Measurements from ENCODE around the gene A1CF.

Gene A1CF

GRCh38 chr10:50809596-50809995 is 75.8 kb downstream of the A1CF start:
- H3K4me3 ChIP-seq (ENCODE audit: low read depth, low read length), result no peak overlapping the region
- no peak for DNase-seq (ENCODE audit: low read depth)
- no peak for TF ChIP-seq CTCF (IDR thresholded peaks at IDR 0.05; ENCODE audit: low read depth, low read length, missing control alignments)

- no peak for TF ChIP-seq CTCF (IDR thresholded peaks at IDR 0.05; ENCODE audit: low read depth, low read length, missing control alignments)
- no peak overlapping the region for H3K4me3 ChIP-seq (ENCODE audit: low read depth, low read length)
- DNase-seq (ENCODE audit: low read depth), result no peak
Measured at GRCh38 chr10:50807851-50808776, 77.3 kb downstream of the A1CF start.

- DNase-seq (ENCODE audit: low read depth), result no peak
- no peak overlapping the region for H3K4me3 ChIP-seq (ENCODE audit: low read depth, low read length)
- TF ChIP-seq CTCF (IDR thresholded peaks at IDR 0.05; ENCODE audit: low read depth, low read length, missing control alignments), result no peak
Measured at GRCh38 chr10:50805981-50806622, 79.3 kb downstream of the A1CF start.

GRCh38 chr10:50799595-50799994 is 85.8 kb downstream of the A1CF start:
- TF ChIP-seq CTCF (IDR thresholded peaks at IDR 0.05; ENCODE audit: low read depth, low read length, missing control alignments), result no peak
- DNase-seq (ENCODE audit: low read depth), result no peak
- H3K4me3 ChIP-seq (ENCODE audit: low read depth, low read length), result no peak overlapping the region

GRCh38 chr10:50798297-50798696 is 87.1 kb downstream of the A1CF start:
- no peak for DNase-seq (ENCODE audit: low read depth)
- TF ChIP-seq CTCF (IDR thresholded peaks at IDR 0.05; ENCODE audit: low read depth, low read length, missing control alignments), result no peak
- H3K4me3 ChIP-seq (ENCODE audit: low read depth, low read length), result no peak overlapping the region

GRCh38 chr10:50796693-50797092 is 88.7 kb downstream of the A1CF start:
- TF ChIP-seq CTCF (IDR thresholded peaks at IDR 0.05; ENCODE audit: low read depth, low read length, missing control alignments), result no peak
- no peak for DNase-seq (ENCODE audit: low read depth)
- H3K4me3 ChIP-seq (ENCODE audit: low read depth, low read length), result no peak overlapping the region
